ENCODE data around the gene INTS2.

INTS2 gene

DNA sequence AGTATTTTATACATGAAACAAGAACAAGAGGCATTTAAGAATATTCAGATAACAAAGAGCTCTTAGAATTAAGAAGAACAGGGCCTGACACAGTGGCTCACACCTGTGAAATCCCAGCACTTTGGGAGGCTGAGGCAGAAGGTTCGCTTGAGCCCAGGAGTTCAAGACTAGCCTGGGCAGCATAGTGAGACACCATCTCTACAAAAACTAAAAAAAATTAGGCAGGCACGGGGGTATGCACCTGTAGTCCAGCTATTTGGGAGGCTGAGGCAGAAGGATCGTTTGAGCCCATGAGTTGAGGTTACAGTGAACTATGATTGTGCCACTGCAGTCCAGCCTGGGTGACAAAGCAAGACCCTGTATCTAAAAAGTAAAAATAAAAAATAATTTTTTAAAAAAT, 52.0 kb downstream of the INTS2 start:
- DNase-seq (ENCODE audit: low read depth), result no peak
- TF ChIP-seq, protein P1, sequence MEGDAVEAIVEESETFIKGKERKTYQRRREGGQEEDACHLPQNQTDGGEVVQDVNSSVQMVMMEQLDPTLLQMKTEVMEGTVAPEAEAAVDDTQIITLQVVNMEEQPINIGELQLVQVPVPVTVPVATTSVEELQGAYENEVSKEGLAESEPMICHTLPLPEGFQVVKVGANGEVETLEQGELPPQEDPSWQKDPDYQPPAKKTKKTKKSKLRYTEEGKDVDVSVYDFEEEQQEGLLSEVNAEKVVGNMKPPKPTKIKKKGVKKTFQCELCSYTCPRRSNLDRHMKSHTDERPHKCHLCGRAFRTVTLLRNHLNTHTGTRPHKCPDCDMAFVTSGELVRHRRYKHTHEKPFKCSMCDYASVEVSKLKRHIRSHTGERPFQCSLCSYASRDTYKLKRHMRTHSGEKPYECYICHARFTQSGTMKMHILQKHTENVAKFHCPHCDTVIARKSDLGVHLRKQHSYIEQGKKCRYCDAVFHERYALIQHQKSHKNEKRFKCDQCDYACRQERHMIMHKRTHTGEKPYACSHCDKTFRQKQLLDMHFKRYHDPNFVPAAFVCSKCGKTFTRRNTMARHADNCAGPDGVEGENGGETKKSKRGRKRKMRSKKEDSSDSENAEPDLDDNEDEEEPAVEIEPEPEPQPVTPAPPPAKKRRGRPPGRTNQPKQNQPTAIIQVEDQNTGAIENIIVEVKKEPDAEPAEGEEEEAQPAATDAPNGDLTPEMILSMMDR (IDR thresholded peaks at IDR 0.05; ENCODE audit: low read depth, low read length, missing control alignments), result no peak
- H3K4me3 ChIP-seq (ENCODE audit: low read depth, low read length), result no peak overlapping the region

GRCh38 chr17:61875285-61875684, 52.5 kb downstream of the INTS2 start:
- DNase-seq (ENCODE audit: low read depth), result no peak
- H3K4me3 ChIP-seq (ENCODE audit: low read depth, low read length), result no peak overlapping the region
- TF ChIP-seq, protein P1 (IDR thresholded peaks at IDR 0.05; ENCODE audit: low read depth, low read length, missing control alignments), result no peak

GRCh38 chr17:61874075-61874474, 53.7 kb downstream of the INTS2 start:
- H3K4me3 ChIP-seq (ENCODE audit: low read depth, low read length), result no peak overlapping the region
- no peak for DNase-seq (ENCODE audit: low read depth)
- TF ChIP-seq, protein P1 (IDR thresholded peaks at IDR 0.05; ENCODE audit: low read depth, low read length, missing control alignments), result no peak

DNA sequence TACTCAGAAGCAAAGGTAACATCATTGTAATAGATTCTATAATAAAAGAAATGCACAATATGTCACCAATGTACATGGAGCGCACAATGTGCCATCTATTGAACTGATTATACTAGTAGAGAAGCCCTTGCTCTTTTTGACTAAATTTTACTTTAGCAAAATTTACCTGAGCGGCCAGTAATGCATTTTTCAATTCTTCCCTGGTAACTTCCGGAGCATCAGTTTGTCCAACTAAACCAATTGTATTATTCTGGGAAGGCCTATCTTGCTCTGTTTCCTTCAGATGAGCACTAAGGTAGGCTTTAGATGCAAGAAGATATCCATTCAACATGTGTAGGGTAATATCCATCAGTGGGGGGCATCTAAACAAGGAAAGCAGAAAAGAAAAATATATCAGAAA, 55.7 kb downstream of the INTS2 start:
- no peak for DNase-seq (ENCODE audit: low read depth)
- TF ChIP-seq, protein P1 (IDR thresholded peaks at IDR 0.05; ENCODE audit: low read depth, low read length, missing control alignments), result no peak
- H3K4me3 ChIP-seq (ENCODE audit: low read depth, low read length), result no peak overlapping the region

GRCh38 chr17:61869138-61869537, 58.6 kb downstream of the INTS2 start:
- DNase-seq (ENCODE audit: low read depth), result no peak
- TF ChIP-seq, protein P1 (IDR thresholded peaks at IDR 0.05; ENCODE audit: low read depth, low read length, missing control alignments), result no peak
- H3K4me3 ChIP-seq (ENCODE audit: low read depth, low read length), result no peak overlapping the region

DNA sequence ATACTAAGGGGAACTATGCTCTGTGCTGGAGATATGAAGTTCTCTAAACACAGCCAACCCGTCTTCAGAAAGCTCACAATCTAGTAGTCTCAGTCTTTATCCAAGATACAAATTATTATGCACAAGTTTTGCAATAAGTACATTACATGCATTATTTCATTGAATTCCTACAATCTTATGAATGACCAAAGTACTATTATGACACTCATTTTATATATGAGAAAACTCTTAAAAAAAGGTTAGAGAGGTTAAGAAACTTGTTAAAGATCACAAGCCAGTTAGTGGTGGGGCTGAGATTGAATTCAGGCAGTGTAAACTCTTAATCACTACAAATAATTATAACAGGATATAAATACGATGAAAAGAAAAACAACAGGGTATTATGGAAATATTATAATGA, 59.7 kb downstream of the INTS2 start:
- no peak for DNase-seq (ENCODE audit: low read depth)
- TF ChIP-seq, protein P1 (IDR thresholded peaks at IDR 0.05; ENCODE audit: low read depth, low read length, missing control alignments), result no peak
- H3K4me3 ChIP-seq (ENCODE audit: low read depth, low read length), result no peak overlapping the region

- TF ChIP-seq, protein P1 (IDR thresholded peaks at IDR 0.05; ENCODE audit: low read depth, low read length, missing control alignments), result no peak
- no peak for DNase-seq (ENCODE audit: low read depth)
- no peak overlapping the region for H3K4me3 ChIP-seq (ENCODE audit: low read depth, low read length)
These were observed 60.7 kb downstream of the INTS2 start for GRCh38 chr17:61867033-61867432.
